ENCODE results near the gene TRAFD1. TPM values are rescaled to one million over a fixed set of nuclear protein-coding genes. Genes with fewer than 3 reads are reported as not detected.

TRAFD1 gene
- total and polyA plus RNA-seq, 4 donors: 16.9 to 43.1 (median 37.8) TPM

- peaks cover 0 to 64% (median 50%) of the 10 kb centered on the region in 4 donors for H3K36me3 ChIP-seq (ENCODE audit: control insufficient read depth in 4 of 4, insufficient read depth in 4 of 4, low read length in 4 of 4)
- no peak for TF ChIP-seq CTCF (IDR thresholded peaks at IDR 0.05; ENCODE audit: control extremely low read depth, extremely low read depth)
- H3K27ac ChIP-seq (ENCODE audit: low read depth in 1 of 2, low read length in 1 of 2): no peak overlapping the region
- H3K27me3 ChIP-seq (ENCODE audit: control insufficient read depth in 3 of 3, insufficient read depth in 3 of 3, low read length in 2 of 3): no peaks in the 10 kb centered on the region
- no peaks in the 10 kb centered on the region for H3K9me3 ChIP-seq (ENCODE audit: control insufficient read depth in 4 of 4, insufficient read depth in 3 of 4, low read length in 3 of 4)
- H3K4me1 ChIP-seq (ENCODE audit: control insufficient read depth in 5 of 5, insufficient read depth in 5 of 5, low read length in 5 of 5): no peaks in the 10 kb centered on the region
- DNase-seq (no peak), ATAC-seq (ENCODE audit: insufficient read depth, low FRiP score) (no peak)
- 94% methylated on average over 20 of the region's 20 CpGs for WGBS, 2 donors
- H3K9ac ChIP-seq (ENCODE audit: insufficient read depth in 1 of 2, low read length in 2 of 2): no peak overlapping the region
- H3K4me3 ChIP-seq: no peak overlapping the region
These were observed 50.2 kb downstream of the TRAFD1 start for GRCh38 chr12:112175361-112176155.

GRCh38 chr12:112176321-112177010 lies 51.1 kb downstream of the TRAFD1 start:
- no peaks in the 10 kb centered on the region for H3K27me3 ChIP-seq (ENCODE audit: control insufficient read depth in 3 of 3, insufficient read depth in 3 of 3, low read length in 2 of 3)
- WGBS, 2 donors: 91 to 93% methylated on average over 11 of the region's 11 CpGs
- H3K36me3 ChIP-seq (ENCODE audit: control insufficient read depth in 4 of 4, insufficient read depth in 4 of 4, low read length in 4 of 4): peaks cover 0 to 57% (median 45%) of the 10 kb centered on the region in 4 donors
- H3K4me3 ChIP-seq: no peak overlapping the region
- no peak overlapping the region for H3K27ac ChIP-seq (ENCODE audit: low read depth in 1 of 2, low read length in 1 of 2)
- no peaks in the 10 kb centered on the region for H3K9me3 ChIP-seq (ENCODE audit: control insufficient read depth in 4 of 4, insufficient read depth in 3 of 4, low read length in 3 of 4)
- no peak overlapping the region for H3K9ac ChIP-seq (ENCODE audit: insufficient read depth in 1 of 2, low read length in 2 of 2)
- H3K4me1 ChIP-seq (ENCODE audit: control insufficient read depth in 5 of 5, insufficient read depth in 5 of 5, low read length in 5 of 5): no peaks in the 10 kb centered on the region
- TF ChIP-seq CTCF (IDR thresholded peaks at IDR 0.05; ENCODE audit: control extremely low read depth, extremely low read depth): no peak
- no peak for ATAC-seq (ENCODE audit: insufficient read depth, low FRiP score)
- no peak for DNase-seq

DNA sequence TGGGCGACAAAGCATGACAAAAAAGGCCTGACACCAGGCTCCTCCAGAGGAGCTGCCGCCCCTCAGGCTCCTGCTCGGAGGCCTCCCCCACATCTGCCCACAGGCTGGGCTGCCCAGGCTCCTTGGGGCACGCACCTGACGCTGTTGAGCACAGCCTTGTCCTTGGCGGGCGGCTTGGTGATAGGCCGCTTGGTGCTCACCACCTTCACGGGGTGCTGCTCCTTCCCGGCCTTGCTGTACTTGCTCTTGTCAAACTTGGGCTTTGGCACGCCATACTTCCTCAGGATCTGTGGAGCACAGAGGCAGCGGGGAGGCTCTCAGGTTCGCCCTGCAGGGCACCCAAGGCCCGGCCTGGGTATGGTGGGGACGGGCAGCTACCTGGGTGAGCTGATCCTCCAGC lies 53.4 kb downstream of the TRAFD1 start:
- no peak for DNase-seq
- Histone ChIP-seq H3K27ac (ENCODE audit: low read depth in 1 of 2, low read length in 1 of 2) (no peak overlapping the region), H3K4me1 (ENCODE audit: control insufficient read depth in 5 of 5, insufficient read depth in 5 of 5, low read length in 5 of 5) (peaks cover 0 to 15% (median 0%) of the 10 kb centered on the region in 5 donors), H3K27me3 (ENCODE audit: control insufficient read depth in 3 of 3, insufficient read depth in 3 of 3, low read length in 2 of 3) (no peaks in the 10 kb centered on the region), H3K4me3 (no peak overlapping the region), H3K9me3 (ENCODE audit: control insufficient read depth in 4 of 4, insufficient read depth in 3 of 4, low read length in 3 of 4) (no peaks in the 10 kb centered on the region), H3K9ac (ENCODE audit: insufficient read depth in 1 of 2, low read length in 2 of 2) (no peak overlapping the region), H3K36me3 (ENCODE audit: control insufficient read depth in 4 of 4, insufficient read depth in 4 of 4, low read length in 4 of 4) (peaks cover 0 to 48% (median 40%) of the 10 kb centered on the region in 4 donors)
- no peak for ATAC-seq (ENCODE audit: insufficient read depth, low FRiP score)
- 97% methylated on average over 15 of the region's 15 CpGs for WGBS, 2 donors
- TF ChIP-seq CTCF (IDR thresholded peaks at IDR 0.05; ENCODE audit: control extremely low read depth, extremely low read depth): no peak

Data from lung (tissue), 12 donors.